Right lobe of liver (tissue), 6 donors: ENCODE data around the gene CALML6. TPM values are rescaled to one million over a fixed set of nuclear protein-coding genes. Genes with fewer than 3 reads are reported as not detected.

ENCODE experiments used
- ATAC-seq, 4 donors: fragments of 200-7000 bp; cut with Tn5 transposase; one replicate each; pipeline ENCODE4 v1.9.1; 2020; ENCODE audit warnings: mild to moderate bottlenecking in 4 of 4, moderate library complexity in 4 of 4
- DNase-seq, 3 donors: peaks; one replicate each; pipeline ENCODE4 v3.0.0-alpha.2; 2020
- H3K27ac ChIP-seq, 3 donors: fragments of 200-600 bp; one replicate each; pipeline ENCODE4 v1.8.0; 2022
- H3K27me3 ChIP-seq, 2 donors: fragments of 200-600 bp; one replicate each; pipeline ENCODE4 v1.8.0; 2022
- H3K36me3 ChIP-seq, 4 donors: fragments of 200-600 bp; sonication (generic) in 1 of 4; one replicate each; pipeline versions ENCODE4 v1.5.1 to v1.8.0; 2017 to 2022; ENCODE audit warnings: control low read depth in 1 of 4
- H3K4me1 ChIP-seq, 4 donors: fragments of 200-600 bp; sonication (generic) in 1 of 4; one replicate each; pipeline versions ENCODE4 v1.5.1 to v1.8.0; 2017 to 2022; ENCODE audit warnings: control low read depth in 1 of 4
- H3K4me3 ChIP-seq, 3 donors: fragments of 200-600 bp; one replicate each; pipeline ENCODE4 v1.8.0; 2022
- H3K9me3 ChIP-seq, 4 donors: fragments of 200-600 bp; sonication (generic) in 1 of 4; one replicate each; pipeline versions ENCODE4 v1.5.1 to v1.8.0; 2017 to 2022; ENCODE audit warnings: control low read depth in 1 of 4
- CTCF ChIP-seq, 4 donors: fragments of 200-600 bp in 3 of 4; fragments of 450-650 bp in 1 of 4; IDR thresholded peaks; one replicate each; pipeline versions ENCODE4 v1.5.1 to v1.8.0; 2016 to 2022; ENCODE audit warnings: antibody characterized with exemption in 4 of 4, mild to moderate bottlenecking in 2 of 4
- POLR2A ChIP-seq: fragments of 450-650 bp; IDR thresholded peaks from one replicate; pipeline ENCODE4 v1.6.1; 2017; ENCODE audit warnings: antibody characterized with exemption, mild to moderate bottlenecking
- WGBS: methylation state at CpG from one replicate; pipeline ENCODE4 v1.1.6; 2018; ENCODE audit warnings: low coverage, low lambda C conversion rate; ENCODE audit not compliant: insufficient coverage; ENCODE audit errors: missing lambda C conversion rate; 5-methylcytosine and 5-hydroxymethylcytosine counted together
- intact Hi-C, 2 donors: fragments of 100-400 bp; cut with DNase I; formaldehyde crosslinking; loops; one replicate each; pipeline versions ENCODE4 v1.11.2 to v1.14.1; 2022
- total RNA-seq, 6 experiments: library from RNA; depleted of rRNA in 2 of 6; stranded (reverse); fragments of >200 nt in 2 of 6; fragmentation: NEBNext Ultra II Directional in 3 of 6; extraction: Animal tissue kit (Norgen Biotek cat#: 25700) in 3 of 6; gene quantifications; one replicate each; pipeline versions ENCODE4 v1.1.0 to v1.2.4, GENCODE V29; 2016 to 2023
- donor health status: DM: no; HTN: yes; CAD: no.
- donor health status: DM: no; HTN: no; CAD: no.
- donor health status: DM: no; HTN: no; CAD: no.
- donor health status: DM: no; HTN: yes; CAD: no.
- donor health status: DM: no; HTN: yes; CAD: no.

Gene CALML6
- total RNA-seq, 6 experiments from 2014 or later = 0.44 to 1.4 (median 0.58) TPM; not detected in 2

DNA sequence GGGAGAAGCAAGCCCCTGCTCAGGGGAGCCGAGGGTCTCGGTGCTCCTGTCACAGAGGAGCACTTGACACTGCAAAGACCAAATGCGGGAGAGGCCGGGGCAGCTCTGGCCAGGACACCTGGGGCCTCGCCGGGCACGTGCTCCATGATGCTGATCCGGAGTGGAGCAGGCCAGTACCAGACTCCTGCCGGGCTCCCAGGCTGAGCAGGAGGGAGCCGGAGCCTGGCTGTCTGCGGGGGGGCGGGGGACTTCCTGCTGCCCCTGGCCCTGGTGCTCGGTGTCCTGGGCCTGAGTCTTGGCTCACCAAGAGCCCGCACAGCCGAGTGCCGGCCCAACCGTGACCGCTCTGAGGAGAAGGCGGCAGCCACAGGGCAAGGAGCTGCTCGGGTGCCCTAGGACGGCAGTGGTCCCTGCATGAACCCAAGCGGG is 42.5 kb downstream of the CALML6 start:
- intact Hi-C loops = loop anchor here in 1 of 2 donors (5.0 kb wide), 1 partner anchor 85 kb away; no protein-coding TSS in a partner anchor
- no peaks in the 10 kb centered on the region for H3K36me3 ChIP-seq
- WGBS = 67% methylated on average over 3 of the region's 22 CpGs
- ATAC-seq (peak in 2 of 4 donors; percentile 7 to 18), DNase-seq (no peak)
- H3K9me3 ChIP-seq = no peaks in the 10 kb centered on the region
- no peak overlapping the region for H3K27ac ChIP-seq
- H3K27me3 ChIP-seq = no peaks in the 10 kb centered on the region
- no peak for TF ChIP-seq POLR2A
- no peaks in the 10 kb centered on the region for H3K4me1 ChIP-seq
- H3K4me3 ChIP-seq = no peak overlapping the region

GRCh38 chr1:1958071-1958541 is 43.0 kb downstream of the CALML6 start:
- WGBS = 78% methylated on average over 14 of the region's 29 CpGs
- Histone ChIP-seq H3K36me3 (no peaks in the 10 kb centered on the region), H3K27me3 (no peaks in the 10 kb centered on the region), H3K4me1 (no peaks in the 10 kb centered on the region), H3K4me3 (no peak overlapping the region), H3K9me3 (no peaks in the 10 kb centered on the region), H3K27ac (no peak overlapping the region)
- ATAC-seq (peak; percentile 11 to 29 (median 18)), DNase-seq (no peak)
- TF ChIP-seq CTCF (IDR thresholded peaks at IDR 0.05) = no peak
- intact Hi-C loops = loop anchor here in 1 of 2 donors (5.0 kb wide), 1 partner anchor 84 kb away; no protein-coding TSS in a partner anchor

DNA sequence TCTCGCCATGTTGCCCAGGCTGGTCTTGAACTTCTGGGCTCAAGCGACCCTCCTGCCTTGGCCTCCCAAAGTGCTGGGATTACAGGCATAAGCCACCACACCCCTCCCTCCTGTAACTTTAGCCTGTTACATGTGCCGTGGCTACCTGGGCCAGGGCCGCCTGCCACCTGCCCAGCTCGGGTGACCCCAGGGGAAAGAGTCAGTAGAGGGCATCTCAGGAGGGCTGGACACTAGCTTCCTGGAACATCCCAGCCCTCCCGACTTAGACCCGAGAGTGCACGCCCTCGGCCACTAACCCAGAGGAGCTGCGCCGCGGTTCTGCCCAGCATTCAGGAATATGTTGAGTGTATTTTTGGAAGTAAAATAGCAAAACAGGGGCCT is 44.4 kb downstream of the CALML6 start:
- Histone ChIP-seq H3K4me3 (no peak overlapping the region), H3K9me3 (no peaks in the 10 kb centered on the region), H3K27ac (no peak overlapping the region), H3K27me3 (no peaks in the 10 kb centered on the region), H3K36me3 (no peaks in the 10 kb centered on the region), H3K4me1 (no peaks in the 10 kb centered on the region)
- intact Hi-C loops = loop anchor here in 1 of 2 donors (5.0 kb wide), 1 partner anchor 83 kb away; no protein-coding TSS in a partner anchor
- ATAC-seq (no peak), DNase-seq (no peak)
- TF ChIP-seq POLR2A (no peak), CTCF (IDR thresholded peaks at IDR 0.05) (no peak)
- WGBS = 40% methylated on average over 5 of the region's 12 CpGs

DNA sequence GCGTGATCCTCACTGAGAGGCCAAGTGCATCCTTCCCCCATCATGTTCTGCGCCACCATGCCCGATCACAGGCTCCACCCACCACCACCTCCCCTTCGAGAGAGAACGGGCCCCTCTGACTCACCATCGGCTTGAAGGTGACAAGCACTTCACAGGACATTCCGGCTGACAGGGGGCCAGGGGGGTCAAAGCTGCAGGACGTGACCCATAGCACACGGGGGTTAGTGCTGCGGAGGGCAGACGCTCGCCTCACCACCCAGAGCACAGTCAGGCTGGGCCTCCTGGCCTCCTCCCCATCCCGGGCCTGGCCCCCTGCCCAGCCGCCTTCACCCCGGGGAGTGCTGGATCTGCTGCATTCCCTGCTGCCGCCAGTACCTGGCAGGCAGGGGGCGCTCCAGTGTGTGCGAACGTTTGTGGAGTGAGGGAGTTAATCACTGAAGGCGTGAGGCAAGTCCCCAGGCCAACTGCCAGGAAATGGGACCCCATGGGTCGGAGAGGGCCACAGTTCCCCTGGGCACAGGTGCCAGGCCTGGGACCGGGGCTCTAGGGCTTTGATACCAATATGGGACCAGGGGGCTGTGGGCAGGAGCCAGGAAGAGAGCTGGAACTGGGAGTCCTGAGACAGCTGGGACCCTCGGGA is 44.9 kb downstream of the CALML6 start:
- no peaks in the 10 kb centered on the region for H3K36me3 ChIP-seq
- no peak overlapping the region for H3K4me3 ChIP-seq
- 13% methylated on average over 9 of the region's 23 CpGs for WGBS
- no peaks in the 10 kb centered on the region for H3K4me1 ChIP-seq
- H3K9me3 ChIP-seq = no peaks in the 10 kb centered on the region
- TF ChIP-seq POLR2A (no peak), CTCF (IDR thresholded peaks at IDR 0.05) (peak; percentile 81 to 91 (median 86))
- DNase-seq (peak; percentile 86 to 90 (median 87)), ATAC-seq (peak; percentile 79 to 89 (median 88))
- no peaks in the 10 kb centered on the region for H3K27me3 ChIP-seq
- H3K27ac ChIP-seq = no peak overlapping the region
- intact Hi-C loops = loop anchor here (5.0 to 10.0 kb wide), 2 partner anchors 65 to 82 kb away; no protein-coding TSS in a partner anchor

- Histone ChIP-seq H3K9me3 (no peaks in the 10 kb centered on the region), H3K27me3 (no peaks in the 10 kb centered on the region), H3K27ac (no peak overlapping the region), H3K4me3 (no peak overlapping the region), H3K36me3 (no peaks in the 10 kb centered on the region), H3K4me1 (no peaks in the 10 kb centered on the region)
- ATAC-seq (no peak), DNase-seq (no peak)
- TF ChIP-seq POLR2A (no peak), CTCF (IDR thresholded peaks at IDR 0.05) (no peak)
- 44% methylated on average over 15 of the region's 17 CpGs for WGBS
- intact Hi-C loops = loop anchor here (5.0 to 10.0 kb wide), 2 partner anchors 64 to 82 kb away; no protein-coding TSS in a partner anchor
Observed at GRCh38 chr1:1960480-1961196, 45.6 kb downstream of the CALML6 start.
